HepG2 (cell line): ENCODE results near the gene PHLDB1. TPM values are rescaled to one million over a fixed set of nuclear protein-coding genes. Genes with fewer than 3 reads are reported as not detected.

Experiments
- BCL6 ChIP-seq: IDR thresholded peaks from 2 replicates; pipeline ENCODE4 v1.6.1; 2016; ENCODE audit warnings: missing genetic modification reagents, missing compliant biosample characterization
- CSRNP1 ChIP-seq: sonication (generic); formaldehyde crosslinking; IDR thresholded peaks from 2 replicates; pipeline ENCODE4 v1.8.1; 2023; ENCODE audit warnings: mild to moderate bottlenecking, missing genetic modification reagents
- DDIT3 ChIP-seq: sonication (generic); formaldehyde crosslinking; IDR thresholded peaks from 2 replicates; pipeline ENCODE4 v1.4.0; 2020; ENCODE audit warnings: mild to moderate bottlenecking, missing genetic modification reagents
- ELF3 ChIP-seq: IDR thresholded peaks from 2 replicates; pipeline ENCODE4 v1.6.1; 2016; ENCODE audit warnings: missing genetic modification reagents, missing compliant biosample characterization
- FOXK2 ChIP-seq: fragments of 450-650 bp; IDR thresholded peaks from 2 replicates; pipeline ENCODE4 v1.6.1; 2016
- MEF2D ChIP-seq: sonication (generic); formaldehyde crosslinking; IDR thresholded peaks from 2 replicates; pipeline ENCODE4 v1.5.1; 2020; ENCODE audit warnings: mild to moderate bottlenecking, missing genetic modification reagents
- MLXIP ChIP-seq: sonication (generic); formaldehyde crosslinking; IDR thresholded peaks from 2 replicates; pipeline ENCODE4 v1.9.0; 2021; ENCODE audit warnings: missing genetic modification reagents, borderline replicate concordance
- REPIN1 ChIP-seq: sonication (generic); formaldehyde crosslinking; IDR thresholded peaks from 2 replicates; pipeline ENCODE4 v1.8.0; 2022; ENCODE audit warnings: missing genetic modification reagents, low read depth, mild to moderate bottlenecking, borderline replicate concordance
- SAP130 ChIP-seq: IDR thresholded peaks from 2 replicates; pipeline ENCODE4 v1.6.1; 2016; ENCODE audit warnings: low read depth
- SNAPC2 ChIP-seq: sonication (generic); formaldehyde crosslinking; IDR thresholded peaks from 2 replicates; pipeline ENCODE4 v1.8.1; 2022; ENCODE audit warnings: mild to moderate bottlenecking, missing genetic modification reagents
- SRSF4 ChIP-seq: fragments of 200-400 bp; formaldehyde crosslinking; IDR thresholded peaks from one replicate; pipeline ENCODE4 v1.6.1; 2018; ENCODE audit warnings: mild to moderate bottlenecking, low read depth, low read length, moderate library complexity; ENCODE audit not compliant: poor library complexity, severe bottlenecking
- TAF15 ChIP-seq: fragments of 200-400 bp; formaldehyde crosslinking; IDR thresholded peaks from one replicate; pipeline ENCODE4 v1.6.1; 2018; ENCODE audit warnings: mild to moderate bottlenecking, low read depth, low read length; ENCODE audit not compliant: poor library complexity, severe bottlenecking
- TEAD2 ChIP-seq: sonication (generic); formaldehyde crosslinking; IDR thresholded peaks from 2 replicates; pipeline ENCODE4 v1.9.0; 2021; ENCODE audit warnings: missing genetic modification reagents
- ZBTB3 ChIP-seq: sonication (generic); formaldehyde crosslinking; IDR thresholded peaks from 2 replicates; pipeline ENCODE4 v1.4.0; 2020; ENCODE audit warnings: low read depth, mild to moderate bottlenecking, moderate library complexity, missing genetic modification reagents, borderline replicate concordance
- ZBTB34 ChIP-seq: sonication (generic); formaldehyde crosslinking; IDR thresholded peaks from 2 replicates; pipeline ENCODE4 v1.8.0; 2022; ENCODE audit warnings: mild to moderate bottlenecking, missing genetic modification reagents
- ZFX ChIP-seq: sonication (generic); formaldehyde crosslinking; IDR thresholded peaks from 2 replicates; pipeline ENCODE4 v1.4.0; 2020; ENCODE audit warnings: mild to moderate bottlenecking, low read depth, missing genetic modification reagents, moderate library complexity
- ZNF343 ChIP-seq: sonication (generic); formaldehyde crosslinking; IDR thresholded peaks from 2 replicates; pipeline ENCODE4 v1.4.0; 2020; ENCODE audit warnings: mild to moderate bottlenecking, missing genetic modification reagents
- ZNF761 ChIP-seq: sonication (generic); formaldehyde crosslinking; conservative IDR thresholded peaks from 2 replicates; pipeline ENCODE4 v1.4.0; 2020; ENCODE audit warnings: mild to moderate bottlenecking, missing genetic modification reagents
- polyA plus RNA-seq, 8 experiments: library from polyadenylated mRNA; depleted of rRNA in 3 of 8; stranded (reverse) in 7 of 8; unstranded in 1 of 8; fragments of >200 nt; fragmentation: Illumina TruSeq in 4 of 8; extraction: Trizol in 4 of 8; gene quantifications; 2 replicates each; pipeline versions ENCODE4 v1.2.1 to v1.2.3, GENCODE V29; 2011 to 2016; ENCODE audit warnings: low read depth in 4 of 8, missing spikeins in 1 of 8, mixed read lengths in 1 of 8; ENCODE audit not compliant: insufficient read depth in 1 of 8
- total RNA-seq, 5 experiments: library from RNA; depleted of rRNA; stranded (reverse); fragments of >200 nt; fragmentation: Illumina TruSeq; extraction: Trizol; gene quantifications; 2 replicates each; pipeline ENCODE4 v1.2.3, GENCODE V29; 2016; ENCODE audit warnings: low read depth in 1 of 5

Gene PHLDB1
- total and polyA plus RNA-seq, 2 of the 13 experiments (the other 11 are each of a cell fraction or from before 2014, with no cell fraction given): 13.8 to 14.2 TPM

GRCh38 chr11:118673361-118674081, 66.1 kb downstream of the PHLDB1 start (continued):
- peak; percentile 83; the same call in 1 of the 2 replicates for TF ChIP-seq SNAPC2 (CRISPR knock-in tag)
- TF ChIP-seq DDIT3: no peak
- peak; percentile 40; the same call in 1 of the 2 replicates for TF ChIP-seq ELF3 (CRISPR knock-in tag)
- TF ChIP-seq ZNF761: 0 out of 2 replicates have a peak, but pooled peaks have one; percentile 50
- peak; percentile 52; the same call in 1 of the 2 replicates for TF ChIP-seq ZNF343
- TF ChIP-seq MLXIP (CRISPR knock-in tag): no peak
- TF ChIP-seq TAF15: no peak
- no peak for TF ChIP-seq TEAD2 (CRISPR knock-in tag)
- TF ChIP-seq ZBTB3 (CRISPR knock-in tag): 0 out of 2 replicates have a peak, but pooled peaks have one; percentile 63
- TF ChIP-seq ZBTB34: peak; percentile 88; the same call in 1 of the 2 replicates
- TF ChIP-seq SAP130: peak; percentile 66
- TF ChIP-seq BCL6: peak; percentile 72; the same call in 1 of the 2 replicates
- peak; percentile 80 for TF ChIP-seq REPIN1 (CRISPR knock-in tag)
- TF ChIP-seq CSRNP1 (CRISPR knock-in tag): peak; percentile 69; the same call in 1 of the 2 replicates
- peak; percentile 56 for TF ChIP-seq ZFX (CRISPR knock-in tag)
- no peak for TF ChIP-seq SRSF4
- TF ChIP-seq FOXK2: peak; percentile 63; the same call in 1 of the 2 replicates
- TF ChIP-seq MEF2D (CRISPR knock-in tag): no peak
